Measurements from ENCODE around the gene FAM47C.
"Not testable (repeated sequence)": the region's sequence is repeated elsewhere in the genome, so short reads cannot be mapped to it uniquely, and the experiment has no call there.

The FAM47C gene

DNA sequence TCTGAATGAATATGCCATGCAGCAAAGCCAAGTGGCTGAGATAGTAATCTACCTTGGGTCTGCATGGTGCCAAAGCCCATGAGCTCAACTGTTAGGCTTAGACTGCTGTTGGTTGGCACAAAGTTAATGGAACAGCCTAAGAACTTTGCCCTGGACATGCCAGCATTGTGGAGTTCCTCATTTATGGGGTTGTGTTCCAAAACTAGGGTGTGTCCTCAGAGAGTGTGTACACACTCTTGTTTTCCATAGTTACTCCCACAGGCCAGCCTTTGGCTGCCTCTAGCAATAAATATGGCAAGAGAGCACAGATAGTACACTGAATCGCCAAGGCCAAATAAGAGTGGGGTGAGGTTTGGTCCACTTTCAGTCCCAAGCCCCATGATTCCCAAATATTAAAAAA, 30.6 kb downstream of the FAM47C start:
- H3K36me3 ChIP-seq; H3K9me3 ChIP-seq; intact Hi-C loops (cut with DNase I; ENCODE audit: low total_unique reads); H3K27ac ChIP-seq; H3K27me3 ChIP-seq; DNase-seq; H3K4me1 ChIP-seq; H3K4me3 ChIP-seq: not testable (repeated sequence)

GRCh38 chrX:37042956-37043885, 35.1 kb downstream of the FAM47C start:
- H3K4me1 ChIP-seq; H3K27me3 ChIP-seq; H3K27ac ChIP-seq; intact Hi-C loops (cut with DNase I; ENCODE audit: low total_unique reads); H3K9me3 ChIP-seq; DNase-seq; H3K4me3 ChIP-seq; H3K36me3 ChIP-seq: not testable (repeated sequence)

DNA sequence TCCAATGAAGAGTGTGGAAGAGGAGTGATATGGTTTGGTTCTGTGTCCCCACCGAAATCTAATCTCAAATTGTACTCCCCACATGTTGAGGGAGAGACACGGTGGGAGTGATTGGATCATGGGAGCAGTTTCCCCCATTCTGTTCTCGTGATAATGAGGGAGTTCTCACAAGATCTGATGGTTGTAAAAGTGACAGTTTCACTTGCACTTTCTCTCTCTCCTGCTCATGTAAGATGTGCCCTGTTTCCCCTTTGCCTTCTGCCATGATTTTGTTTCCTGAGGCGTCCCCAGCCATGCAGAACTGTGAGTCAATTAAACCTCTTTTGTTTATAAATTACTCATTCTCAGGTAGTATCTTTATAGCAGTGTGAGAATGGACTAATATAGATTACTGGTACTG, 39.6 kb downstream of the FAM47C start:
- no peak overlapping the region for H3K4me3 ChIP-seq
- intact Hi-C loops (cut with DNase I; ENCODE audit: low total_unique reads): no loop called here
- no peak for DNase-seq
- no peaks in the 10 kb centered on the region for H3K9me3 ChIP-seq
- H3K36me3 ChIP-seq: no peaks in the 10 kb centered on the region
- no peak overlapping the region for H3K27ac ChIP-seq
- no peaks in the 10 kb centered on the region for H3K27me3 ChIP-seq
- no peaks in the 10 kb centered on the region for H3K4me1 ChIP-seq
- no peak for TF ChIP-seq CTCF (IDR thresholded peaks at IDR 0.05)

GRCh38 chrX:37057572-37057971, 49.4 kb downstream of the FAM47C start:
- H3K27me3 ChIP-seq; H3K9me3 ChIP-seq; H3K4me3 ChIP-seq; H3K4me1 ChIP-seq; H3K27ac ChIP-seq; intact Hi-C loops (cut with DNase I; ENCODE audit: low total_unique reads); DNase-seq; H3K36me3 ChIP-seq: not testable (repeated sequence)

GRCh38 chrX:37060999-37061398, 52.8 kb downstream of the FAM47C start:
- no peaks in the 10 kb centered on the region for H3K27me3 ChIP-seq
- H3K4me1 ChIP-seq: no peaks in the 10 kb centered on the region
- DNase-seq: no peak
- H3K4me3 ChIP-seq: no peak overlapping the region
- intact Hi-C loops (cut with DNase I; ENCODE audit: low total_unique reads): no loop called here
- TF ChIP-seq CTCF (IDR thresholded peaks at IDR 0.05): peak; percentile 41 to 43
- H3K9me3 ChIP-seq: no peaks in the 10 kb centered on the region
- no peaks in the 10 kb centered on the region for H3K36me3 ChIP-seq
- no peak overlapping the region for H3K27ac ChIP-seq

Data from tibial artery (tissue), 4 donors.